COR-L47 (cell line): ENCODE data around the gene FYN.
"Not testable (repeated sequence)": the region's sequence is repeated elsewhere in the genome, so short reads cannot be mapped to it uniquely, and the experiment has no call there.

ENCODE experiments used
- DNase-seq: peaks from one replicate; lab custom pipeline; 2025; lab: John Stamatoyannopoulos, UW

FYN gene

DNA sequence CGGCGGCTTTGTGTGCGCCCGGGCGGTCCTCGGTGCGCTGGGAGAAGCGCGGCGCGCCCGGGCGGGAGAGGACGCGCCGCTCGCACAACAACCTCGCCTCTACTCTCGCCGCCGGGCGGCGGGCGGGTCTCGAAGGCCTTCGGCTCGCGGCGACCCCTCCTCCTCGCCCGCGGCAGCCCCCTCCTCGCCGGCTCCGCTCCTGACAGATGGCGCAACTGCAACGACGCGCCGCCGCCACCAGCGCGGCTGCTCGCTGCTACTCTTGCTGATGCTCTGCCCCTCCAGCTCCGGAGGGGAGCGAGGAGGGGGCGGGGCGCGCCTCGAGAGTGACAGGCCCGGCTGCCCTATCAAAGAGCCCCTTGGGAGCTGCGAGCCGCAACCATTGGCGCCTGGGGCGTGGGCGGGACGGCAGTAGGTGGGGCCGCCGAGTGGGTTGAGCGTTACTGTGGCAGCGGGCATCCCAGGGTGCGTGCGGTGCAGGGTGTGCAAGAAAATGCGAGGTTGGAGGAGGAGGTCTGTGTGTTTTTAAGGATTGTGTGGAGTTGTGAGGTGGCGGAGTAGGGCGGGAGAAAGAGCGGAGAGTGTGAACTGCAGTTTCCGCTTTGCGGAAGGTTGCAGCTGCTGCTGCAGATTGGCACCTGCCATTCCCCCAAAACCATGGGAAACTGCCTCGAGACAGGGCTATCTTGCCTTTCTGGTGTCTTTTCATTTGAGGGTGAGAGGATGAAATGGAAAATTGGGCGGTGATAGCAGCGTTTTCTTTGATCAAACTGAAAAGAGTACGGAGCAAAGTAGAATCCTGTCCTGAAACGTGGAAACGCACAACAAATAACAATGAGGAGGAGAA, at the start of gene FYN:
FYN (minus strand) TSS at position 275 of the 847 bp plus-strand sequence. CDS start 153,401 bp downstream, outside the sequence.
- peak; percentile 95 for DNase-seq

DNA sequence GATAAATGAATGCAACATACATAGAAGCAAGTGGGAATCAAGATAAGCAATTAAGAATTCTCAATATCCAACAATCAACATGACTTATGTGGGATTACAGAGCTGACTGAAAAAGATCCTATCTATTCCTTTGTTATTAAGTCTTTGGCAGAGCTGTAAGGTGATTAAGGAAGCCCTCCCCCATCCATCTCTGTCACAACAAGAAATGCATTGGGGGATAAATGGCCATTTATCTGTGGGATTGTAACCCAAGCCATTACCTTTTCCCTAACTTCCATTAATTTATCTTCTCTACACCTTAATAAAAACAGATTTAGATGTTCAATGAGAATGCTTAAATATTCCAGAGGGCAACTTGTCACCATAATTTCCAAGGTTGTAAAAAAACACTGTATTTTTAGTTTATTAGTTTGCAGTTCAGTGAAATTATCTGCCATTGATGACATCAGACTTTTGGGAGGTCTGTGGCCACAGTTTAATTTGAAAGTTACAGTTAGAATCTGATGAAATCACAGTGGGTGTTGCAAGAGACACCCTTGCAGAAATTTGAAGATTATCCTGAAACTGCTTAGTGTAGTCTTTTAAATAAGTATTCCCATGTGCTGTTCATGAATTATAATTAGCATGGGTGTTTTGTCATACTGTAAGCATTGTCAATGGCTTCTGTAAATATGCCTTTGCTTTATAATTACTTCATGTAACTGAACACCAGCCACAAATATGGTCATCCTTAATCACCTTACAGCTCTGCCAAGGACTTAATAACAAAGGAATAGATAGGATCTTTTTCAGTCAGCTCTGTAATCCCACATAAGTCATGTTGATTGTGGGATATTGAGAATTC, 49.4 kb upstream of the FYN start:
- DNase-seq, result peak; percentile 59

DNA sequence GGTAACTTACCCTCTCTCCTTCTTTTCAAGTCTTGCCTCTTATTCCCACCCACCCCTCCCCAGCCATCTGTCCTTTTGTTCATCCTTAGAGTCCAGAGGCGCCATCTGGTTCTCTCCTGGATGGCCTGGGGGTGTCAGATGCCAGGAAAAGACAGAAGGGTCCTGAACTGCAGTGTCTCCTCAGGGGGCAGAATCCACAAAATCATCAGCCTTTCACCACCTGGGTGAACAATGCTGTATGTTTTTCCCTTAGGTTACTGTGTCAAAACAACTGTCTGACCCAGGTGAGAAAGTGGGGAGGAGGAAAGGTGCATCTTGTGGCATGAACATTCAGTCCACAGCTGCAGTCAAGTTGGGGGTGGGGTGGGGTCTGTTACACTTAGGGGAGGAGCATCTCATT, 47.9 kb upstream of the FYN start:
- DNase-seq, result peak; percentile 9

DNA sequence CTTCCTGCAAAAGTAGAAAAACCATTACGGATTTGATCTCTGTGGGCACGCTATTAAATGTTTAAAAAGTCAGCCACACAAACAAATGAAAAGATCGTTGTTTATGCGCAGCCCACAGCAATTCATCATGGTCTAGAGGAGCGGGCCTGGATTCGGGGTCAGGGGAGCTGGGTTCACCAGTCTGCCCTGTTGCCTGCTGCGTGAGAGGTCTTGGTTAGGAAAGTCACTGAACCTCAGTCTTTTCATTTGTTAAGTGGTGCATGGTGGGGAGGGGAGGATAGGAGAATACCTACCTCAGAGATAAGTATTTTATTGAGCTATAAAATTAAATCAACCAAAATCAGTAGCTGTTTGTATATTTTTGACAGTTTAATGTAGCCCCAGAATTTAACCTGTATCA, 47.3 kb upstream of the FYN start:
- no peak for DNase-seq

DNA sequence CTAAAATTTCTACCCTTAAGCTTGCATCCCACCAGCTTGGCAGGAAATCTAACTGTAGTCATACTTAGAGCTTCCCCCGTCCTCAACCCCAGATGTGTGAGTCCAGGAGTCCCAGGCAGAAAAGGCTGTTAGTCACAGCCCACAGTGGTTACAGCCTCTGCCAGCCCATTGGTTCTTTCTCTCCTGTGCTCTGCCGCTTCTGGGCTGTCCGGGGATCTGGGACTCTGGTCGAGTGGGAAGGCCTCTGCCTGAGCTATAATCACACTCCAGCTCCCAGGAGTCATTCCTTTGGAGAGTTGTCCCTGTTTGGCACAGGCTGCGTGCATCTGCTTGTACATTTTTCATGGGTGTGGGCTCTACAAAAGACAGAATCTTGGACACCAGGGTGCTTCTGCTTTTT, 45.6 kb upstream of the FYN start:
- DNase-seq, result no peak

DNA sequence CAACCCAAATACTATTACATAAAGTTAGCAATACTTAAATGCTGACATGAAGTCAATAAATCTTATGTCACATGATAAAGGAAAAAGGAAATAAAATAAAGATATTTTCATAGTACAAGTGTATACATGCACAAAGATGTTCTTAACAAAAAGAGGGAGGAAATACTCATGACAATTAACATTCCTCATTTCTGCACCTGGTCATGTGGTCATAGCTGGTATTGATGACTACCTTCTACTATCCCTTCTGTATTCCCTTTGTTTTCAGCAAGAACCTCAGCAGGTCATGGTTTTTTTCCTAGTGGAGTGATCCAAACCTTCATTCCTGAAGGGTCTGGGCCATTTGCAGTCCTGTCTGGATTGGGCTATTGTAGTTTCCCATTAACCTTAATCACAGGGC, 43.5 kb upstream of the FYN start:
- DNase-seq, result no peak

DNA sequence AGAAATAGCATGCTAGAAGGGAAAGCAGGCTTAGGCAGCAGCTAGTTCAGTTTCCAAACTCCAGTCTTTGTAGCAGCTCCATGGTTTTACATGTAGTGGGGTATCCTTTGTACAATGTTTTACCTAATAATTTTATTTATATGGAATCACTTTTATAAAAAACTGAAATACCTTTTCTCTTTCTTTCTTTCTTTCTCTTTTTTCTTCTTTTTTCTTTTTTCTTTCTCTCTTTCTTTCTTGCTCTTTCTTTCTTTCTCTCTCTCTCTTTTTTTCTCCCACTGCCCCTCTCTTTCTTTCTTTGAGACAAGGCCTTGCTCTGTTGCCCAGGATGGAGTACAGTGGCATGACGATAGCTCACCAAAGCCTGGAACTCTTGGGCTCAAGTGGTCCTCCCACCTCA, 41.4 kb upstream of the FYN start:
- DNase-seq, result no peak

DNA sequence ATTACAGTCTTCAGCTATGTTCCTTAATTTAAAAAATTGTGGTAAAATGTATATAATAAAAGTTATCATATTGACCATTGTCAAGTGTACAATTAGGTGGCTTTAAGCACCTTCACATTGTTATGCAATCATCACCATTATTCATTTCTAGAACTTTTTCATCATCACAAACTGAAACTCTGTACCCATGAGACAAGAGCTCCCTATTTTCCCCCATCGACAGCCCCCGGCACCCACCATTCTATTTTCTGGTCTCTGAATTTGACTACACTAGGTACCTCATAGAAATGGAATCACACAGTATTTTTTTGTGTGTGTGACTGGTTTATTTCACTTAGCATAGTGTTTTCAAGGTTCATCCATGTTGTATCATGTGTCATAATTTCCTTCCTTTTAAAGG, 39.7 kb upstream of the FYN start:
- DNase-seq, result no peak

DNA sequence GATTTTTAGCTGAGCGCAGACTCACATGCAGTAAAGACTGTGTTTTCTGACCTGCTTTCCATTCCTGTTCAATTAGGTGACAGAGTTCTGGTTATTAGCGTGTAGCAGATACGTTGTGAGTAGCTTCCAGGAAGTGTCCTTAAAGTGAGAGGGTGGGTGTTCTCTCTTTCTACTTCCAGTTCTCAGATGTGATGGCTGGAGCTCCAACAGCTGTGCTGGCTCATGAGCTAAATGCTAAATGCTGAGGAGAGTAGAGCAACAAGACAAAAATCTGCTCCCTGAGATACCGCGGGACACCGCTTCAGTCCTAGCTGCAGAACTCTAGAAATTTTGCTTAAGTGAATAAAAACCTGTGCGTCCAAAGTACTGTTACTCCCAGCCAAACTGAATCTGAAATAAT, 38.2 kb upstream of the FYN start:
- no peak for DNase-seq

DNA sequence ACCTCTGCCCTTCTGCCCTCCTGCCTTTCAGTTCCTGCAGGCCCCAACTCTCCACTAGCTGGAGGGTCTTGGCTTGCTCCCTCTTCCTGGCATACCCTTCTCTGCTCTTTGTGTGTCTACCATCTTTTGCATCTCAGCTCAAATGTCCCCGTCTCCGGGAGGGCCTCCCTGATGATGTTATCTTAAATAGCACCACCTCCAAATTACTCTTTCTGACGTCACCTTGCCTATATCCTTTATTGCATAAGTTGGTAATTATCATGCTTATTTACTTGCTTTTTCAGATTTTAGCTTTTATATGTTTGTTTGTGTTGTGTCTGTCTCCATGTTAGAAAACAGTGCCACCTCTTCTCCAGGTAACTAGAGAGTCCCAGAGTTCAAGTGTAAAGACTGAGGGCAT, 36.0 kb upstream of the FYN start:
- DNase-seq, result no peak

DNA sequence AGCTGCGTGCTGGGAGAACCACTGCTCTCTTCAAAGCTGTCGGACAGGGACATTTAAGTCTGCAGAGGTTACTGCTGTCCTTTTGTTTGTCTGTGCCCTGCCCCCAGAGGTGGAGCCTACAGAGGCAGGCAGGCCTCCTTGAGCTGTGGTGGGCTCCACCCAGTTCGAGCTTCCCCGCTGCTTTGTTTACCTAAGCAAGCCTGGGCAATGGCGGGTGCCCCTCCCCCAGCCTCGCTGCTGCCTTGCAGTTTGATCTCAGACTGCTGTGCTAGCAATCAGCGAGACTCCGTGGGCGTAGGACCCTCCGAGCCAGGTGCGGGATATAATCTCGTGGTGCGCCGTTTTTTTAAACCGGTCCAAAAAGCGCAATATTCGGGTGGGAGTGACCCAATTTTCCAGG, 35.1 kb upstream of the FYN start:
- DNase-seq, result not testable (repeated sequence)

DNA sequence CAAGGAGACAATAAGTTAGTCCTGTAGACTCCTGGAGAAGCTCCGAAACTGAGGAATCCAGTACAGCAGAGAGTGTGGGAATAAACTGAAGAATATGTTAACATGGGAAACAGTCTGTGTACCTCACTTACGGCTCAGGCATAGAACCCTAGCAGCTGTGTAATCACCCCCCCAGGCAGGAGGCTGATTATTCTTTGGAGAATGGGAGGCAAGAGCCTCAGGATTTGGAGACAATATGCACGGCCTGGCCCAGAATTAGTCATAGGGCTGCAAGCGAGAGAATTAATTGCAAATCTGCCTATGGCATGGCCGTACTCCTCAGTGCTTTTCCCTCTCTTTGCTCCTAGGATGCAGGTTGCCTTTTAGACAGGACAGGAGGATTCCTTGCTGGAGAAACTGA, 27.5 kb upstream of the FYN start:
- DNase-seq, result no peak

DNA sequence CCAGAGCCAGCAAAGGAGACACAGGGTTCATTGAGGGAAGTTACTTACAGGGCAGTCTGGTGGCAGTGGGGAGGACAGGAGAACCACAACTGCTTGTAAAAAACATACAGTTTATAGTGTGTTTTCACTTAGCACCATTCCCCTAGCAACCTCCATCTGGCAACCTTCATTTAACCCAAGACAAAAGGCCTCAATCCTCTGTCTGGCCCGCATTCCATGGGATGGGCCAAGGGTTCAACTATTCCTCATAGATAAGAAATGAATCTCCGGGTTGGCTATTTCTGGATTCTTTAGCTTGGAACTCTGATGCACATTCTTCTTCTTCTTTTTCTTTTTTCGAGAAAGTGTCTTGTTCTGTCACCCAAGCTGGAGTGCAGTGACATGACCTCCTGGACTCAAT, 26.3 kb upstream of the FYN start:
- no peak for DNase-seq

DNA sequence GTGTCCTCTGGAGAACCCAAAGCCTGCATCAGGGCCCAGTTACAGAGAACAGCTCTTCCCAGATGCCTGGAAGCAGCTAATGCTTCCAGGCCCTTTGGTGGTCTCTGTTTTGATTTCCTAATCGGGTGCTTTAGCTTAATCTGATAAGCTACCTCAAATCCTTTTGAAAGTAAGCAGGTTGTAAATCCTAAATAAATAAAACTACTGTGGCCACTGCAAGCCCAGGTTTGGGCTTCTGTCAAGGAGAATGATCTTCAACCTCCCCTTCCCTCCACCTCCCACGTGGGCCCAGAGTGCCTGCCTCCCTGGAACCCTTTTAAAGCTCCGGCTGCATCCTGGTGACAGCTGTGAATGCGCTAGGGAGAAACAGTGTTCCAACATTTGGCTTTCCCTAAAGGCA, 25.2 kb upstream of the FYN start:
- DNase-seq, result no peak

DNA sequence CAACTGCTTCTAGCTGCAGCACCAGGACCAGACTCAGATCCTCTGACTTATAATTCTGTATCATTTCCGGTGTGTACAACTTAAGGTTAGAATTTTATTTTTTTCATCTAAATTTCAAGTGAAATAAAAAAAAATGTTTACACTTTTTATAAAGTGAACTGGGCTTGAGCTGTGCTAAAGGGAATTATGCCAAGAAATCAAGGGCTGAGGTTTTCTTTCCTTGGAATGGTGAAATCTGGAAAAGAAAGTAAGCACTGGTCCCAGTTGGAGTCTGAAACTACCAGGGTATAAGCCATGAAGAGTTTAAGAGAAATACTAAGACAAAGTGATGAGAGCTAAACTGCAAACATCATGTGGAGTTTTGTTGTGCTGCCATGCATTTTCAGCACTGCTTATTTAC, 21.7 kb upstream of the FYN start:
- no peak for DNase-seq

DNA sequence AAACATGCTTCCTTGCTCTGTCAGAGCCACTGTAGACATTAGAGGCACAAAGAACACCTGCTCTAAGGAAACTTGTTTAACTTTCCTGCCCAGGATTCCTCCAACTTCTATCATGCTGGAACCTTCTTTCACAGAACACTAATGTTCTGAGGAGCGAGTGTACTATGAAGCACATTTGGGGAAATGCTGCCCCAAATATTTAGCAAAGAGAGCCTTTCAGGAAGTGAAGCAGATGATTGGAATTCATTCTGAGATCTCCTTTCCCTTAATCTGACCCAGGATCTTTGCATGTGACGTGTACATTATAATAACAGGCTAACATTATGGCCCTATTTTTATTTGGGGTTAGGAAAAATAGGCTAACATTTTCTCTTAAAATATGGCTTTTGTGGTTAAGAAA, 21.0 kb upstream of the FYN start:
- DNase-seq, result no peak

DNA sequence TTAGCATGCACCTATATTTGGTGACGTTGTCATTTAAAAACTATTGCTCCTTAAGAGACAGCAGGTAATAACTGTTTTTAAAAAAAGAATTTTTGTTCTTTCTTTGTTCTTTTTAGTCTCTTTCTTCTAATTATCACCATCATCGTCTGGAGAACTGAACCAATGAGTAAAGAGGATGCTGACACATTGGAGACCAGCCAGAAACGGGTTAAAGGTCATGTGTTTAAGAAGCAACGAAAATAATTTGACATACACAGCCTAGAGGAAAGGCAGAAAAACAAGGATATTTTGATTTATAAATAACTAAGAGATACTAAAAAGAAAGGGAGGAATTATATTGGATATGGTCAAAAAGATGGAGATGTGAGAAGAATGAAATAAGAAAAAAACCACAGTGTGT, 19.2 kb upstream of the FYN start:
- DNase-seq, result no peak

DNA sequence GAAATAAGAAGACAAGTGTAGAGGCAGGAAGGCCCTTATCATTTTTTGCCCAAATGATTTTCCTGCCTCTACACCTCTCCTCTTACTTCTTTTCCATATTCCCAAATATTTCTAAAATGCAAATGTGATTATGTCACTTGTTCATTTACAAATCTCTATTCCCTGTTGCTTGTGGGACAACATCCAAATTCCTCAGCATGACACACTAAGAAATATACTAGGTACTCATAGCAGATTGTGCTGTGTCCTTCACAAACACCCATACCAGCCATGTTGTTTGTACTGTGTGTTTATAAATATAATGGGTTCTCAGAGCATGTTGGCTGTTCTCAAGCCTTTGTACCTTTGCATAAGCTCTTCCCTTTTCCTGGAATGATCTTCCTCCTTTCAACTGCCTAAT, 17.7 kb upstream of the FYN start:
- DNase-seq, result no peak

DNA sequence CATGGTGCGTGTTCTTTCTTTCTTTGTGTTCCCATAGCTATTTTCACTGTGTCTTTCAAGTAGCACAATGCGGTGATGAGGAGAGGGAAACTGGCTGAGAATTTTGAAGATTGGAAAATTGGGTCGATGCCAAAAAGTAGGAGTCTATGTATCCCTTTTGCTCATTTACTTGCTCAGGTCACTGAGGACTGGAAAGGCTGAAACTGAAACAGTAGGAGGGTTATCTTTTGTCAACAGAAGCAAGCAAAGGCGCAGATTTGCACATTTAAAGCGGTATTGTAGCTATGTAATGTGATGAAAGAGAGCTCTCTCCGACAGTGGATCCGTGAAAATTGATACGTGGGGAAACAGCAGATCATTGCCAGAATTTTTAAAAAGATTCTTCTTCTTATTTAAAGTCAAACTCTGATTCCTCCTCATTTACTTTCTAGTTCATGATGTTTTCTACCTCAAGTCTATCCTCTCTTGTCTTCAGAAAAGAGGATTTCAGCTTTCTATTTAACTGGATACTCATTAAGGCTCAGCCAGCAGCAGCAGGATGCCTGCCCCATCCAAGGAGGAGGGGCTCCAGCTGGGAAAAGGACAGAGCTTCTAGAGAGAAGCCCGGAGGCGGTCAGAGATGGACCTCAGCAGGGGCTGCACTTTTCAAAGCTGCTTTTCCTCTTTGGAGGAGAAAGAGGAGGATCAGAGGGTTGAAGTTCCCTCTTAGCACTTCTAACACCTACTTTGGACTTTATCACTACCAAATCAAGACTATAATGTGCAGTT, 15.9 kb upstream of the FYN start:
- DNase-seq, result peak; percentile 34

DNA sequence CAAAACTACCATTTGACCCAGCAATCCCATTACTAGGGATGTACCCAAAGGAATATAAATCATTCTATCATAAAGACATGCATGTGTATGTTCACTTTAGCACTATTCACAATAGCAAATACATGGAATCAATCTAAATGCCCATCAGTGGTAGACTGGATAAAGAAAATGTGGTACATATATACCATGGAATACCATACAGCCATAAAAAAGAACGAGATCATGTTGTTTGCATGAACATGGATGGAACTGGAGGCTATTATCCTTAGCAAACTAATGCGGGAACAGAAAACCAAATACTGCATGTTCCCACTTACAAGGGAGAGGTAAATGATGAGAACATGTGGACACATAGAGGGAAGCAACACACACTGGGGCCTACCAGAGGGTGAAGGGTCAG, 13.5 kb upstream of the FYN start:
- not testable (repeated sequence) for DNase-seq

DNA sequence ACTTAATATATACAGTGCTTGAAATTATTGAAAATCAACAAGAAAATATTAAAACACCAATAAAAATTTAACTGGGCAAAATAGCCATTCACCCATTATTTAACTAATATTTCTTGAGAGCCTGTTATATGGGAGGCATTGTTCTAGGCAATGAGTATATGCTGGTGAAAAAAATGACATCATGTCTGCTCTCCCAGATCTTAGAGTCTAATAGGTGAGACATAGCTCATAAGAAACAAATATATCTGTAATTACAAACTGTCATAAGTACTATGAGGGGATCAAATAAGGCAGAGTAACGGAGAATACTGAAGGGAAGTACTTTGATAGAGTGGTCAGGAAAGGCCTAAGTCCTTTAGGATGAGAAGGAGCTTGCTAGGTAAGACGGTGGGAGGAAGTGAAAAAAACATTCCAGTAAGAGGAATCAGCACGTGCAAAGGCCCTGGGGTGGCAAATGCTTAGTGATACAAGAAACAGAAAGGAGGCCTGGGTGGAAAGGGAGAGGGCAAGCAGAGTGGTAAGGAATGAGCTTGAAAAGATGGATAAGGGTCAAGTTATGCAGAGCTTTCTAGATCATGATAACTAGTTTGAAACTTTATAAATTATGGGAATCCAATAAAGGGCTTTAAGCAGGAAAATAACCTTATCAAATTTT, 12.2 kb upstream of the FYN start:
- DNase-seq, result no peak

DNA sequence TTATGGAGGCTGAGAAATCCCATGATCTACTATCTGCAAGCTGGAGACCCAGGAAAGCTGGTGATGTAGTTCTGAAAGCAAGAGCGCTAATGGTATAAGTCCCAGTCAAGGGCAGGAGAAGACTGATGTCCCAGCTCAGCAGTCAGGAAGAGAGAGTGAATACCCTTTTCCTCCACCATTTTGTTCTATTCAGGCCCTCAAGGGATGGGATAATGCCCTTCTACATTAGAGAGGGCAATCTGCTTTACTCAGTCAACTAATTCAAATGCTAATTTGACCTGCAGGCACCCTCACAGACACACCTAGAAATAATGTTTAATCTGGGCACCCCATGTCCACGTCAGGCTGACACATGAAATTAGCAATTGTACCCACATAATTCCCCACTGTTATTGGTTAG, 10.8 kb upstream of the FYN start:
- DNase-seq, result no peak
